Measurements from ENCODE around the gene AEN.
"Not testable (repeated sequence)": the region's sequence is repeated elsewhere in the genome, so short reads cannot be mapped to it uniquely, and the experiment has no call there.

AEN gene

GRCh38 chr15:88634449-88634848 lies 13.3 kb downstream of the AEN start:
- no peak for DNase-seq

GRCh38 chr15:88635318-88635717 lies 14.2 kb downstream of the AEN start:
- DNase-seq: no peak

- peak; percentile 66 to 68 for DNase-seq
Measured at GRCh38 chr15:88636050-88636449, 14.9 kb downstream of the AEN start.

- DNase-seq: no peak
Measured at GRCh38 chr15:88636654-88637053, 15.5 kb downstream of the AEN start.

GRCh38 chr15:88637436-88637835 lies 16.3 kb downstream of the AEN start:
- no peak for DNase-seq

- no peak for DNase-seq
Measured at GRCh38 chr15:88637841-88638625, 16.9 kb downstream of the AEN start.

GRCh38 chr15:88638626-88639372 lies 17.7 kb downstream of the AEN start, which contains the start of gene ISG20:
ISG20 (plus strand) TSS chr15:88639016; CDS start chr15:88639367, 351 bp downstream.
- DNase-seq: peak; percentile 92 to 95

GRCh38 chr15:88641959-88642452 lies 20.9 kb downstream of the AEN start:
- DNase-seq: no peak

- not testable (repeated sequence) for DNase-seq
Measured at GRCh38 chr15:88642514-88642913, 21.4 kb downstream of the AEN start.

GRCh38 chr15:88644741-88645140 lies 23.6 kb downstream of the AEN start:
- DNase-seq: no peak

- DNase-seq: peak in 1 of 2 experiments; percentile 6
Measured at GRCh38 chr15:88645171-88646087, 24.3 kb downstream of the AEN start.

GRCh38 chr15:88646088-88646405 lies 24.9 kb downstream of the AEN start:
- DNase-seq: no peak

GRCh38 chr15:88646951-88647350 lies 25.8 kb downstream of the AEN start:
- DNase-seq: no peak

- peak; percentile 18 for DNase-seq
Measured at GRCh38 chr15:88647351-88648105, 26.4 kb downstream of the AEN start.

- peak; percentile 44 to 49 for DNase-seq
Measured at GRCh38 chr15:88648357-88649214, 27.4 kb downstream of the AEN start.

GRCh38 chr15:88649286-88649733 lies 28.2 kb downstream of the AEN start:
- peak; percentile 86 to 88 for DNase-seq

- no peak for DNase-seq
Measured at GRCh38 chr15:88649753-88650551, 28.8 kb downstream of the AEN start.

GRCh38 chr15:88650556-88650955 lies 29.4 kb downstream of the AEN start:
- no peak for DNase-seq

GRCh38 chr15:88651136-88651732 lies 30.1 kb downstream of the AEN start:
- DNase-seq: peak in 1 of 2 experiments; percentile 17

- peak in 1 of 2 experiments; percentile 20 for DNase-seq
Measured at GRCh38 chr15:88651971-88652370, 30.8 kb downstream of the AEN start.

Data from activated T-cell treated with anti-CD3 and anti-CD28 coated beads, Interleukin-2, amount 50 U/mL, for 48 hours (primary cell).